DMS53 treated with DMSO at 0.1 percent for 48 hours (cell line): ENCODE results near the gene CDH22.

ENCODE experiments used
- DNase-seq: peaks from one replicate; lab custom pipeline; 2025; ENCODE audit not compliant: unreplicated experiment; lab: John Stamatoyannopoulos, UW

CDH22 gene

DNA sequence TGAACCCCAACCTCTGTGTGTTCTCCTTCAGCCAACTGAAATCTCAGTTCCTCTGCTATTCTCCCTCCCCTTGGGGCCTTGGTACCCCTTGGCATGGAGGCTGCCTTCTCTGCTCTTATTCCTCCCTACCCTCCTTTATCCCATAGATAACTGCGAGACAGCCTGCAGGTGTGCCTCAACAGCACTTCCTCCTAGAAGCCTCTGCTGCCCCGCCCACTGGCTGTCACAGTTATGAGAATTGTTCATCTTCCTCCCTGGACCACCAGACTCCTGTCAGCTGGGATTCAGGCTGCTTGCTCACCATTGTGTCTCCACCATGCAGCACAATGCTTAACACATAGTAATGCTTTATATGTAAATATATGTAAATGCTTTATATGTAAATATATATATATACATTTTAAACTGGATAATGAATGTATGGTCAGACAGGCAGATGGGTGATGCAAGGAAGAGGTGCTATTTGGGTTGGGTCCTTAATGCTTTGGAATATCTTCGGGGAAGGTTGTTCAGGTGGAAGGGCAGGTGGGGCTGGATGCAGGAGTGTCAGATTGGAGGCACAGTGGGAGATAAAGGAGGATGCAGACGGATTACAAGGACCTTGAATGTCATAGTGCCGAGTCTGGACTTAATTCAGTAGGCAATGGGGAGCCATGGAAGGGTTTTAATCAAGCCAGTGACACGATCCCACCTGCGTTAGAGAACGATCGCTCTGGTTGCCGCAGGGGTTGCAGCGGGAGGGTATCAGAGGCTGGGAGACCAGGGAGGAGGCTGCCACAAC is 4.9 kb downstream of the CDH22 start:
- no peak for DNase-seq

DNA sequence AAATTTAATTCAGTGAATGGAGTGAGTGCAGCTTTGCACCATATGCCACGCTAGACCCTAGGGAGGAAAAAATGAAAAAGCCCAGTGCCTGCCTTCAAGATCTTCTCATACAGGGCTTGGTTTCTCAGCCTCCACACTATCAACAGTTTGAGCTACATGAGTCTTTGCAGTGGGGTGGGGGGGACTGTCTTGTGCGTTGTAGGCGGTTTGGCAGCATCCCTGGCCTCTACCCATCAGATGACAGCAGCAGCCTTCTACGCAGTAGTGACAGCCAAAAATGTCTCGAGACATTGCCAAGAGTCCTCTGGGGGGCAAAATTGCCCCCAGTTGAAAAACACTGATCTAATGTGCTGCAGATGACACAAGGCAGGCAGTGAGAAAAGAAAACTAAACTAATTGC is 6.2 kb downstream of the CDH22 start:
- DNase-seq, result no peak

DNA sequence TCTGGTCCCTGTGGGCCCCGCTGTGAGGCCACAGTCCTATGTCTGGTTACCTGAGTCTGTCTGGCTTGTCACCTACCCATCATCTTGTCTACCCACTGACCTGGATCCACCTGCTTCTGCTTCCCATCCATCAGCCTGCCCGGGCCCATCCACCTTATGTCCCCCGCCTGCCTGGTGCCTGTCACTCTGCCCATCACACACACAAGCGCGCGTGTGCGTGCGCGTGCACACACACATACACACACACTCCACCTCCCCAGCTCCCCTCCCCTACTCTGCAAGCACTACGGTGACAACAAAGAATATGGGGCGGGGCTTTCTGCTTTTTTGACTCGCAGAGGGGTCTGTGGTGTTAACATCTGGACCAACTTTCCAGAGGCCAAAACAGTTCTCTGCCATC is 8.0 kb downstream of the CDH22 start:
- no peak for DNase-seq

DNA sequence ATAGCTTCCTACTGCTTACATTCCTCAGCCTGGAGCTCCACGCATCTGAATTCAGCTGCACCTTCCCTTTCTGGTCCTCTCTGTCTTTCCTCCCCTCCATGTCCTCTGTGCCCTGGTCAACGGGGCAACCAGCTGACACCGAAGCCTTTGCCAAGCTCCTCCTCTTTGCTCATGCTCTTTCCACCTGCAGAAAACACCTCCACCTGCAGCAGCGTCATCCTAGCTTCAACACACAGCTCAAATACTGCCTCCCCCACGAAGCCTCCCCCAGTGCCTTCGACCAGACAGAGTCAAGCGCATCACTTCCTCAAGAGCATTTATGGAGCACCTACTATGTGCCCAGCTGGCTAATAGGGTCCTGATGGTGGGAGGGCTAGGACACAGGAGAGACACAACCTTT is 9.2 kb downstream of the CDH22 start:
- DNase-seq, result peak; percentile 30

DNA sequence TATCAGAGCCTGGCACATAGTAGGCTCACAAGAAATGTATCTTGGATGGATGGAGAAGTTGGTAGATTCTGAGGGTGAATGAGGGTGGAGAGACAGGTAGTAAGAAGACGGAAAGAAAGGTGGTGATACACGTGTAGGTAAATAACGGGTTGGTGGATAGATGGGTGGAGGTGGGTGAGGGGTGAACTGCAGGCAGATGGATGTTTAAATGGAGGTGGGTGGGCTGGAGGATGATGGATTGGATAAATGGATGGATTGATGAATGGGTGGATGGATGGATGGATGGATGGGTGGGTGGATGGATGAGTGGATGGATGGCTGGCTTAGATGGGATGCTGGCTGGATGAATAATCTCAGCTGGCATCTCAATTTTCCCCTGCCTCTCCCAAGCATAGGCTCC is 9.9 kb downstream of the CDH22 start:
- no peak for DNase-seq

DNA sequence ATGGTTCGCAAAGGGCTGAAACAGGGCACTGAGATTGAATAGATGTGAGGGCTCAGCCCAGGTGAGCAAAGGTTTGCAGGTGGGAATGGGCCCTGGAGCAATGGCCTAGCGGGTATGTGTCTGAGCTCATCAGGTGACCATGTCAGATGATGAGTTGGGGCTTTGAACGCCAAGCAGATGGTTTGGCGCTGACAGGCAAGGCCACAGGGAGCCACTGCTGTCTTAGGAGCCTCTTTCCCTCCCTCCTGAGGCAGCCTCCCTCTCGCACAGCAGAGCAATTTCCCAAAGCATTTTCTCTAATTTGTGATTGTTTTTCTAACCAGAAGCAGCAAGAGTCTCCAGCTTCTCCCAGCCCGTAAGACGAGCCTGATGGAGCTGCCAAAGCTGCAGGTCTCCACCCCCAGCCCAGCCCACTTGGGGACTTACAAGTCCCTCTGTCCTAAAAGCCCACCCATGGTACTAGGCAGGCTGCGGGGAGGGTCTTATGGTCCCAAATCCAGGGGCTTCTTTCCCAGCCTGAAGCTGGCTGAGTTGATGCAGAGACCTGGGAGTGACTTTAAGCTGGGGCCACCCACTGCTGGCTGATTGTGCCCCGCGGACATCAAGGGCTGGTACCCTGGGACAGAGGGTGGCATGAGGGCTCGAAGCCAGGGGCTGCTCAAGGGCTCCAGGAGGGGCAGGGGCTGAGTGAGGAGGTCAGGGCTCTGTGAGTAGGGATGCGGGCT is 11.6 kb downstream of the CDH22 start:
- DNase-seq, result no peak

DNA sequence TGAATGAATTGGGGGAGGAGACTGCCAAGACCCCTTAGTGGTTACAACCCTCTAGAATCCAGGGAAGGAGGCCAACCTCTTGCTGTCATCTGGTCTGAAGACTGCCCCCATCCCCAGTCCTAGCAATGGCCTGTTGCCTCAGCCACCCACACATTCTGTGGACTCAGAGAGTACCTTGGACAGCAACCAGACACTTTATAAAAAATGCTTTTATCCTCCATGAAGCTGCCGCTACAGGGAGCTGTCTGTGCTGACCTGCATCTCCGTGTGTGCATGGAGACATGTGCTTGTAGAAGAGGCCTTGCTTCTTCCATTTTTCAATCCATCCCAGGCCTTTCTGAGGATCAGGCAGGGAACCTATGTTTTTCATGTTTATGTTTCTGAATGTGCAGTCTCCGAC is 15.2 kb downstream of the CDH22 start:
- no peak for DNase-seq

DNA sequence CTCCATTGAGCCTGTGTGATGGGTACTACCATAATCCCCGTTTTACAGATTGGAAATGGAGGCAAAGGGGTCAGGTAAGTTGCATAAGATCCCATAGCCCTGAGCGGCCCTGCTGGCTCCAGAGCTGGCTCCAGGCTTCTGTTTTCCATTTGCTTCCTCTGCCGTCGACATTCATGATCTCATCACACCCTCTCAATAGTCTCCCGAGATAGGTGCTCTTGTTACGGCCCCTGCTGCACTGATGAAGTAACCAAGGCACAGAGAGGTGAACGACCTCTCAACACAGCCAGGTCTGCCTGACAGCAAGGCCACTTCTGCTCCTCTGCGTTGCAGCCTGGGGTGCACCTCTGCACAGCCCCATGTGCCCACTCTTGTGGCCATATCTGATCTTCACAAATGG is 16.9 kb downstream of the CDH22 start:
- DNase-seq, result no peak

DNA sequence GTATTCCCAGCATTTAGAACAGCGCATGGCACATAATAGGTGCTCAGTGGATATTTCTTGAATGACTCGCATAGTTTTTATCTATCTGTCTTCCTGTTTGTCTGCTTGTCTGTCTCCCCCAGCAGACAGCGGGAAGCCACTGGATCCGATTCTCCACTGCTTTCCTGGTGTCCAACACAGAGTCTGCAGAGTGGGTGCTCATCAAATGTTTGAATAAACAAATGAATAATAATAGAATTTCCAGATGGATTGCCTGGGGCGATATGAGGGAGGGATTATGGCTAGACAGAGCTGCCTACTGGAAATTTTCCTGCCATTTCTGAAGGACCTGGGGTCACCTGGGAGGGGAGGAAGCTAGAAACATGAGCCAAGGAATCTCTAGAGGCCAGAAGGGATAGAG is 18.9 kb downstream of the CDH22 start:
- DNase-seq, result no peak

DNA sequence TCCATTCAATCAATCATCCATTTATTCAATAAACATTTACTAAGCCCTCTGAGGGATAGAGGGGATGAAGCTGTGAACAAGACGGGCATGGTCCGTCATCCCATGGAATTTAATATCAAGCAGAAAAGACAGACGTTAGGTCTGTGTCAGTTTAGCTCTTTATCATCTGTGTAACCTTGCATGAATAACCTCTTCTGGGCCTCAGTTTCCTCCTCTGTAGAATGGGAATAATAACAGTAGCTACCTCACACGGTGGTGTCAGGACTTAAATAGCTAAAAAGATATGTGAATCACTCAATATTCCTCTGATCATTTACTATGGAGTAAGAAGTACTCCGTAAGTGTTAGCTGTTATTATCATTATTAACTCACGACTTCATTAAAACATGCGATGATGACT is 21.3 kb downstream of the CDH22 start:
- no peak for DNase-seq

DNA sequence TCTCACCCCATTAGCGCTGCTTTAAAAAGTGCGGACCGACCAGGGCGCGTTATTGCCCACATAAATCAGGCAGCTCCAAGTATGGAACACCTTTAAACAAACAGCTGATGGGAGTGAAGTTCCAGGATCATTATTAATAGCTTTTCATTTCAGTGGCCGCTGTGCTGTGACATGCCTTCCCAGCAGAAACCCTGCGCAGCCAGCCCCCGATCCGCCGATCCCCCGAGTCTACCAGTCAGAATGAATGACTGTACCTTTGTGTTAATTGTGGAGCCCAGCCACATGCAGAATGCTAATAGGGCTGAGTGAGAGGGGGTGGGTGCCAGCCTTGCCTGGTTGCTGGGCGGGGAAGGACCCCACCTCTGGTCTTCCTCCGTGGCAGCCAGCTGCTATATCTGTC is 21.9 kb downstream of the CDH22 start:
- no peak for DNase-seq

DNA sequence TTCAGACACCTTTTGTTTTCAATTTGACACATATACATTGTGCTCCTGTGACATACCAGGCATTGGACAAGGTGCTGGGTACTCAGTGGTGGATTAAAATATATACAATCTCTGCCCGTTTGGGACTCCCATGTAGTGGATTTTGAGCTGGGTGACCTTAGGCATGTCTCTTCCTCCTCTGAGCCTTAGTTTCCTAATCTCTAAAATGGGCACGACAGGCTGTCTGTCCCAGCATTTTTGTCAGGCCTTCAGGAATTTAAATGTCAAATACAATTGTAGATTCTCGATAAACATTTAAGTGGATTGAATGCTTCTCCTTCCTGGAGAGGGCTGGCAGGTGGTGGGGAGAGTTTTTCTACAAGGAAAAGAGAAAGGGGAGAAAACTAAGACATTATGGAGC is 22.6 kb downstream of the CDH22 start:
- no peak for DNase-seq

DNA sequence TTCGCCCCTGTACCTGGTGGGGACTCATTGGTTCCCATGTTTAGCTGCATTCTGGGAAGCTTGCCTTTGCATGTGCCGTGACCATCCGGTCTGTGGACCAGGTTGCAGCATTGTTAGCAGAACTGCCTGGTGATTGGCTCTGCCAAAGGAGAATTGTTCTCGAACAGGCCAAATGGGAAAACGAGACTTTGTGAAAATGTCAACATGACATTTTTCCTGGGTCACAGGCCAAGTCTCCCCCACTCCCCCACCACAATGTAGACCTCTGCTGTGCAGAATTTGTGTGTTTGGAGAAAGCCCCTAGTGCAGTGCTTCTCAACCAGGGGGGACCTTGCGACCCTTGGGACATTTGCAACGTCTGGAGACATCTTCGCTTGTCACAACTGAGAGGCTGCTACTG is 23.2 kb downstream of the CDH22 start:
- no peak for DNase-seq

DNA sequence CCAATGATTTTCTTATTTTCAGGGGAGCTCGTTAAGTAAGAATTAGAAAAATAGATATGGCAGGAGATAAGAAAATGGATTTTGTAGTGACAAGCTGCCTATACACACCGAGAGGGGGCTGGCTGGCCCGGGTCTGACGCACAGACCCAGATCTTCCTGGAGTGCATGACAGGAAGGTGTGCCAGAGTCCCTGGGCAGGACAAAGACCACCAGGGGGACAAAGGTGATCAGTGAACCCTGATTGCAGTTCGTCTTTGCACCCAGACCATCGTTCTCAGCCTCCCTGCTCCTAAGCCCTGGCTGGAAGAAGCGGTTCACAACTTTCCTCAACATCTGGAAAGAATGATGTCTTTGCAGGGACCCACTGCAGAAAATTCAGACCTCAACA is 24.3 kb downstream of the CDH22 start:
- DNase-seq, result no peak

DNA sequence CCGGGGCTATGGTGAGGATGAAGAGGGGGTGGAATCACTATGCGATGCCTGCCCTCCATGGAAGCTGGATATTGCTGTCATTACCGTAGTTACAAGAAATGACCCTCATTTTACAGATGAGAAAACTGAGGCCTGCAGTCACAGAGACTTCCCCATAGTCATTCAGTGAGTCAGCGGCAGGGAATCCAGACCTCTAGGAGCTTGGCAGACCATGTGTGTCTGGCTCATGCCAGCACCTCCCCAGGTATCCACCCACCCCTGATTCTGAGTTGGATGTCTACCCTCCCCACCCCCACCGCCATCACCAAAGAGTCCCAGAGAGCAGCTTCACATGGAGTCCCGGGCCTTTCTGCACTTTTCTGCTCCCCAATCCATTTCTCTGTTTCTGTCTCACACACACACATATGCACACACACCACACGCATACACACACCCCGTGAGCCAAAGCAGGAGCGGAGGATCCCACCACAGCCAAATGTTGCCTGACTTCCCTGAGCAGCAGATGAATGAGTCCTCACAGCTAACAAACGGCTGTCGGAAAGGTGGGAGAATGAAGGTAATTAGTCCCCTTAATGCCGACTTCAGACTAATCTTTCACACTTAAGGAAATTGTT is 24.8 kb downstream of the CDH22 start:
- no peak for DNase-seq

DNA sequence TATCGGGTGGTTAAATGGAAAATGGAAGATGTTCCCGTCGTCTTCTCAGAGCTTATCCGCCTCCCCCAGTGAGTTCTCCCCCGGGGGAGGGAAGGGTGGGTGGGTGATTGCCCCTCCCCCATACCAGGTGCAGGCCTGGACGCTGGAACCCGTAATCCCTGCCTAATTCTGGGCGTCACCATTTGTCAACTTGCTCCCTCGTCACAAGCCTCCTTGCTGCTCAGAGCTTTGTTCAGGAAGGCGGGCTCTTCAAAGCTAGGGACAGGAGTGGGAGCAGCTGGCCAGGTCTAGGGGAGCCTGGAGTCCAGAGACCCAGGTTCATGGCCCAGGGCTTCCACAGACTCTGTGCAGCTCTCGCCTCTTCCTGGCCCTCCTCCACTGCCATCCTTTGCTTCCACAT is 25.6 kb downstream of the CDH22 start:
- DNase-seq, result no peak

DNA sequence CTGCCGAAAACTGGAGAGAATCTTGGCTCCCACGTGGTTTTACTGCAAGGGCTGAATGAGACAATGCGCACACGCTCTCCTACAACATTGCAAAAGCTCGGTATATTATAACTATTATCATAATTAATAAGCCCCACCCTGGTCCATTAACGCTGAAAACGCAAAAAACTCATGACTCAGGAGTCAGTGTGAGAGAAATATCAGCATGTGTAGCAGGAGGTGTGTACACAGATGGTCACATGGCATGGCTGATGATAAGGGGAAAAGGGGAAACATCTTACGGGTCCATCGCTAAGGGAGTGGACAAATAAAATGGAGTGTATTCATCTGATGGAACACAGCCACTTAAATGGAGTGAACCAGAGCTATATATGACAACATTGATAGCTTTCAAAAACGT is 29.2 kb downstream of the CDH22 start:
- no peak for DNase-seq

DNA sequence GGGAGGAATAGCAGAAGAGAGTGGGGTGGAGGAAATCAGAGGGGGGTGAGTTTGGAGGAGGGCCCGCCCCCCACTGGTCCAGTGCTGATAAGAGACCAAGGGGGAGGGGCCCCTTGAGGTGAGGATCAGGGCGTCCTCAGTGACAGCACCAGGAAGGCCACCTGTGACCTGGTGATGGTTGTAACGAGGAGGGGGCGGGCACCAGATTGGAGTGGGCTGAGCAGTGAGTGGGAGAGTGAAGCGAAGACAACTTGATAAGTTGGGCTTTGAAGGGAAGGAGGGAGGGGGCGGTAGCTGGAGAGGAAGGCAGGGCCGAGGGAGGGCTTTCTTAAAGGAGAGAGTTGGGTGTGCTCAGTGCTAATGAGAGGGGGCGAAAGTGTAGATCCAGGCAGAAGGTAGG is 30.7 kb downstream of the CDH22 start:
- DNase-seq, result no peak

DNA sequence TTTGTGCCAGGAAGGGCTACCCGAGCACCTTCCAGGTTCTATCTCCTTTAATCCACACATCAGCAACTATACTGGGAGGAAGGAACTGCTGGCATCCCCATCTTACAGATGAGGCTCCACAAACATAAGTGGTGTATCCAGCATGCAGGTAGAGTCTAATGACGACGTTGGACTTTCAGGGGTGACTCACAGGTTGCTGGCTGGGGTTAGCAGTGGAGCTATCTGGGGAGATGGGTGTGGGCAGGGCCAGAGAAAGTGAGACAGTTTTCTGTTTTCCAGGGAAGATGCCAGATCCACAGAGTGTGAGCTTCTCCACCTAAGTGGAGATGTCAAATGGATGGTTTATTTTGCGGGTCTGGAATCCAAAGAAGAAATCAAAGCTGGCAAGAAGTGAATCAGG is 31.8 kb downstream of the CDH22 start:
- no peak for DNase-seq

DNA sequence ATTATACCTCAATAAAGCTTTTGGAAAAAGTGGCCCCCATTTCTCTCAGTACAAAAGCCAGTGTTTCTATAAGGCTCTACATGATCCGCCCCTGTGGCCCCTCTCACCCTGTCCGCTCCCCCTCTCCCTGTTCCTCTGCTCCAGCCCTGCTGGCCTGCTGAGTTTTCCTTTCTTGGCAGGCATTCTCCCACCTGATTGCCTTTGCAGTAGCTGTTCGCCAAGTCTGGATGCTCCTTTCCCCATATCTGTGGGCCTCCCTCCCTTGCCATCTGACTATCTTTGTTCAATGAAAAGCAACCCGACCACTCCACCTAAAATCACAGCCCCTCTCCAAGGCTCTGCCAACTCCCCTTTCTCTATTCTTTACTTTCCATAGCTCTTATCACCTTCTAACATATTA is 33.2 kb downstream of the CDH22 start:
- no peak for DNase-seq

DNA sequence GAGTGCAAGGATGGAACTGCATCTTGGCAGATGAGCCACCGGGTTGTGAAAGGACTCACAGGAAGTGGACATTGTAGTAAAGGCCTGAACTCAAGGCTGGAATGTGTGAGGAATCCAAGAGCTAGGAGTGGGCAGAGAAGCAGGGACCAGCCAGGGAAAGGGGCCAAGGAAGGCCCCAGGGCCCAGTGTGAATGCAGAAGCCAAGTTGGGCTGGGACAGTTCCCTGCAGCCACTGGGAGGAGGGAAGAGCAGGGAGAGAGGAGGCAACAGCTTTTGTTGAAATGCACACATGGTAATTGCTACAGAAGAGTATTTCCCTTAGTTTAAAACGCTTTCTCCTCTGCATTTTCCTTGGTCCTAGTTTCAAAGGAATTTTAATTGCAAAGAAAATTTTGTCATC is 34.6 kb downstream of the CDH22 start:
- no peak for DNase-seq

DNA sequence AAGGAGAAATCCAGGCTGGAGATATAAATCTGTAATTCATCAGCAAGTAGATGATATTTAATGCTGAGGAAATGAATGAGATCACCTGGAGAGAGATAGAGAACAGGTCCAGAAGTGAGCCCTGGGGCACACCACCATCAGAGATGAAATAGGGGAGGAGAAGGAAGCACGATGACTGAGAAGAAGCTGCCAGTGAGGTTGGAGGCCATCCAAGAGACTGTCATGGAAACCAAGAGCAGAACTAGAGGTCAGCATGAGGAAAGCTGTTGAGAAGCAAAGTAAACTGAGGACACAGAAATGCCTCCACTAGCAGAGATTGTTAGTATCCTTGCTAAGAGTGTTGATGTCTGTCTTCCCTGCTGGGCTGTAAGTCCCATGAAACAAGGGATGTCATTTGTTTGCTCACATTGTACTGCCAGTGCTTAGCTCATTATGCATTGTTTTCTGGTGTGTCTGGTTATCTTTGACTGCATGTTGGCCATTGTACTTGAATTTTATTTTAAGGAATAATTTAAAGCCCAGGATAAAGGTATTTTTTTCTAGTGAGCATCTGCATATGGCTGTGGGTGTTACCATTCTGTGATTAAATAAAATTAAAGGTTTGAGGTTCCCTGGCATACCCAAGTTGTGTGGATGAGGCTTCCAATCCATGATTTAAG is 35.8 kb downstream of the CDH22 start:
- DNase-seq, result no peak
